GM19035 (cell line): ENCODE data around the gene SLC13A5.

ENCODE experiments used
- ATAC-seq: cut with Tn5 transposase; IDR thresholded peaks from one replicate; pipeline ENCODE4 v1.9.1; 2021; ENCODE audit not compliant: unreplicated experiment

Gene SLC13A5

DNA sequence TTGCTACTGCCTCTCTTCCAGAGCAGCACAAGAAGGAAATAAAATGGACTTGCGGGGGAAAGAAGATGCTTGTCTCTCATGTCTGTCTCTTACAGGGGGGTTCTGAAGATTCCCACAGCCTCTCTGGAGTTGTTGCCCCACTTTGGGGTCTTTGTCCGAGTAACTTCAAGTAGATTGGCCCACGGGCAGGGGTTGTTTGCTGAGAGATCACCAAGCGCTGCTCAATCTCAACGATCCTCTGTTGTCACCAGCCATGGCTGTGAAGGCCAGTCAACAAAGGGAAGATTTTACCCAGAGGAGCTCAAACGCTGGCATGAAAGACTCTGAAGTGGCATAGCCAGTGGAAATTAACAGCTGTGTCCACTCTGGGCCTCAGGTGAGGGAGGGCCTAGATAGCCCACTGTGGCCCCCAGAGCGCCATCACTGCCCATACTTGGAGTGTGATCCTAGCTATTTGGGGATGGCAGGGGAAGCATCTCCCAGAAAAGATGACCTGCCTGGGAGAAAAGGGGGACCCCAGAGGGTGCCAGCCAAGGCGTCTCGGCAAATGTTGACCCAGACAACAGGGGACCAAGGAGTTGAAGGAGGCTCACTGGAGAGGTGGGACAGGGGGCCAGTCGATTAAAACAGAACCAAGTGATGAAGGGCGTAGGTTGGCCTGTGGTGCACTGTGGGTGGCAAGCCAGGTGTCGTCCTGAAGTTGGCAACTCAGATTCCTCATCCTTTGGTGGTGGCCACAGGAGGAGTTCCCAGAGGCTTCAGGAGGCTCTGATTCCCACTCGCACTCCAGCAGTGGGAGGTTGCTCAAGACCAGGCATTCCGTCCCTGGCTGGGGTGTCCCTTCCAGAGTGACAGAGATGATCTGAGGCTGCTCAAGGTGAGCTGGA, 28.0 kb downstream of the SLC13A5 start:
- no peak for ATAC-seq

DNA sequence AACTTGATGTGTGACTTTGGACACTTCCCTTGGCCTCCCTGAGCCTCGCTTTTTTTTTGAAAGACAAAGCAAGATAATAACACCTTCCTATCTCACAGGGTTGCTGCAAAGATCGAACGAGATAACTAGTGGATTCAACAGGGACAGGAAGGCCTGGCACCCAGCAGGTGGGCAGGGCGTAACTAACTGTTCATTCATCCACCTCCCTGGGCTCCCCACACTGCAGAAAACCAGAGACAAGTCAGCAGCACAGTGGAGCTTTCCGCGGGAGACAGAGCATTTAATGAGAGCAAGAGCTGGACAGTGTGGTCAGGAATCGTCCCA, 28.7 kb downstream of the SLC13A5 start:
- no peak for ATAC-seq

GRCh38 chr17:6683730-6684459, 29.3 kb downstream of the SLC13A5 start:
- no peak for ATAC-seq

- ATAC-seq, result no peak
Observed at GRCh38 chr17:6683081-6683684, 30.0 kb downstream of the SLC13A5 start.

- no peak for ATAC-seq
Observed at GRCh38 chr17:6682339-6682738, 30.8 kb downstream of the SLC13A5 start.

GRCh38 chr17:6681671-6682070, 31.5 kb downstream of the SLC13A5 start:
- no peak for ATAC-seq

- ATAC-seq, result no peak
Observed at GRCh38 chr17:6681176-6681575, 32.0 kb downstream of the SLC13A5 start.

DNA sequence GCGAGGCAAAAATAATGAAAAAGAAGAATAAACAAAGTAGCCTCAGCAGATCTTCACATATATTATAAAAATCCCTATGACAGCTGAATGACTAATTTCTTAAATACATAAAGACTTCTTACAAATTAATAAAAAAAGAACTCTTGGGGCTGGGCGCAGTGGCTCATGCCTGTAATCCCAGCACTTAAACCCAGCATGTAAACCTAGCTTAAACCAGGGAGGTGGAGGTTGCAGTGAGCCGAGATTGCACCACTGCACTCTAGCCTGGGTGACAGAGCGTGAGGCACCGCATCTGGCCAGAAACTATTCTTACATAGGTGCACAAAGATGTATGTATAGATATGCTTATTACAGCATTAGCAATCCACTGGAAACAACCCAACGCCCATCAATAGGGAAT, 33.9 kb downstream of the SLC13A5 start:
- no peak for ATAC-seq

DNA sequence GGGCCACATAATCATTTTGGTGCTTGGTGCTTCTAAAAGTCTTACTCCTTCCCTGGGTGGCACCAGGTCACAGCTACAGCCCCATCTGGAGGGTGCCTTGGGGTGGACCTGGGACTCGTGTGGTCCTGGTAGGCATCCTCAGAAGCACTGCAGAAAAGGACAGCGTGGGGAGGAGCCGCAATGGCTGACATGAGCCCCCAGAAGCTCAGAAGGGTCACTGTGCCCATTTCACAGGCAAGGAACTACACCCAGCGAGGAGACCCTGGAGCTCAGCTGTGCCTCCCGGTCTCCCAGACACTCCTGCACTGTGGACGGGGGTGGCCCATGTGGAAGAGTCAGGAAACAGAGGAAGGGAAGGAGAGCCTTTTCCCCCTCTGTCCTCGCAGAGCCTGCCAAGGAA, 35.2 kb downstream of the SLC13A5 start:
- ATAC-seq, result no peak

DNA sequence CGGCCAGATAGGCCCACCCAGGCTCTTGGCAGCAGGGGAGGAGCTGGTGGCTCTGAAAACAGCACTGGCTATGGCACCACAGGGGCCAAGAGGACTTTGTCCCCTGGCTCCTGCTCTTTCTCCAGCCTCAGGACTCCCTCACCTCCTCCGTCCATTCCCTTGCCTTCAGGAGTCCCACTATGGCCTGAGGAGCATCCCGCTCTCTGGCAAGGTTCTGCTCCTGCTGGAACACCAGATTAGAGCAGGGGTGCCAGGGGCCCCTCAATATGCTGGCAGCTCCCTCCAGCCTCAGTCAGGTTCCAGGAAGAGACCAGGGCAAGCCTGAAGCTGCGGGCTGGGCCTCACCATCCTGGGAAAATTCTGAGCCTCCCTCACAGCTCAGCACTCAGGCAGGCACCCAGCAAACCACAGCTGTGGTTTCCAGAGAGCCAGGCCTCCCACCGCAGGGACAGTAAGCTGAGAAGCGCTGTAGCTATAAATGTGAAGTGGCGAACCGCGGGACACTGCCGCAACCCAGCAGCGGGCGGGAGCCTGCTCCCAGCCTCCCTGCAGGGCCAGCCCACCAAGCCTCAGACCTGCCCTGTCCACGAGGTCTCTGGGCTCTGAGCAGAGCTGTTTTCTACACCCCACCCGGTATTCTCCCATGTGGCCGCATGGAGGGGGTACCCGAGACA, 35.9 kb downstream of the SLC13A5 start:
- ATAC-seq, result no peak

DNA sequence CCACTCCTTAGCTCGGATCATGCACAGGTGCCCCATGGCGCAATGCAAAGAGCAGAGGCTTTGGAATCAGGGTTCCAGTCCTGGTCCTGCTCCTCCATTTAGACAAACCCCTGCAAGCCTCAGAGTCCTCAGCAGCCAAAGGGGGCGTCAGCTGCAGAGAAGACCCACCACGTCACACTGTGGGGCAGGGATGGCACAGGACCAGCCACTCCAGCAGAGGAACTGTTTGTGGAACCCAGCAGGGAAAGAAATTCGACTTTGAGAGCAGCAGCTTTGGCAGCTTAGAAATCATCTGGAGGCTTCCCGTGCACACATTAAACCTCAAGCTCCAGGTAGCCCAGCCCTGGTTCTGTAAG, 36.4 kb downstream of the SLC13A5 start:
- no peak for ATAC-seq

DNA sequence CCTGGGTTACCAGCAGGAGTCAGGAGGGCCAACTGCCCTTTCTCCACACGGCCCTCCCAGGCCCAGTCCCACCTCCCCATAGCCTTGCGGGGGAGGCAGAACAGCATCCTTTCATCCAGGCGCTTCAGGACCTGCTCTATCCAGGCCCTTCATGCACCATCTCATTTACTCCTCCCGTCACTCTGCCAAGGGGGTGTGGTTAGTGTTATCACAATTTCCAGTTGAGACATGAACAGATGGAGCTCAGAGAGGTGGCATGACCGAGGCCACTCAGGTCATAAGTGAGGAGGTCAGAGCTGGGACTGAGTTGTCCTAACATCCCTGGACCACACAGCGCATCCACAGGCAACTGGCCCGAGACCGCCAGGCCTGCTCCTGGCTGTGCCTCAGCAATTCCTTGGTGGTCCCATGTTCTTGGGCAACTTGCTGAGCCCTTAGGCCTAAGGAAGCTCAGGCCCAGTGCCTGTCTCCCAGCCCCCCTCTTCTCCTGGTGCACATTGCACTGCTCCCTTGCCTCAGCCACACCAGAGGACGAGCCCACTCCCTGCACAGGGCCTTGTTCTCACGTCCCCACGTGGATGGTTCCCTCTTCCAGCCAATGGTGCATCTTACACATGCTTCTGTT, 37.9 kb downstream of the SLC13A5 start:
- no peak for ATAC-seq

- no peak for ATAC-seq
Observed at GRCh38 chr17:6674586-6674985, 38.6 kb downstream of the SLC13A5 start.

DNA sequence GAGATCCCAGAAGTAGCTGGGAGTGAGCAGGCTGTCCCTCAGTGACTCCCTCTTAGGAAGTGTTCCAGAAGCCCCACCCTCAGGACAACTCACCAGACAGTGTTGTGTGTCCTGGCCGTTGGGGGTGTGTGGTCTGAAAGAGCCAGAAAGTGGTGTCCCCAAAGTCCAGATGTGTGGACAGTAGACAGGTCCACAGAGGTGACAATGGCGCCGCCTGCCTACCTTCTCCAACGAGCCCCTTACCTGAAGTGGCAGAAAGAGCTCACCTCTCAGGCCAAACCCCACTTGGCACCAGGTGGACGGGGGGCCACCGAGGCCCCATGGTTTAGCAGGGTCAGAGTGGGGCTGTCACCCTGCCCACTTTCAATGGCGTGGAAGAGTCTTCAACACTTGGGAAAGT, 41.7 kb downstream of the SLC13A5 start:
- no peak for ATAC-seq

- no peak for ATAC-seq
Observed at GRCh38 chr17:6670999-6671398, 42.2 kb downstream of the SLC13A5 start.

- no peak for ATAC-seq
Observed at GRCh38 chr17:6670571-6670970, 42.6 kb downstream of the SLC13A5 start.

GRCh38 chr17:6669479-6670212, 43.5 kb downstream of the SLC13A5 start:
- ATAC-seq, result no peak

GRCh38 chr17:6668727-6669425, 44.3 kb downstream of the SLC13A5 start:
- no peak for ATAC-seq

DNA sequence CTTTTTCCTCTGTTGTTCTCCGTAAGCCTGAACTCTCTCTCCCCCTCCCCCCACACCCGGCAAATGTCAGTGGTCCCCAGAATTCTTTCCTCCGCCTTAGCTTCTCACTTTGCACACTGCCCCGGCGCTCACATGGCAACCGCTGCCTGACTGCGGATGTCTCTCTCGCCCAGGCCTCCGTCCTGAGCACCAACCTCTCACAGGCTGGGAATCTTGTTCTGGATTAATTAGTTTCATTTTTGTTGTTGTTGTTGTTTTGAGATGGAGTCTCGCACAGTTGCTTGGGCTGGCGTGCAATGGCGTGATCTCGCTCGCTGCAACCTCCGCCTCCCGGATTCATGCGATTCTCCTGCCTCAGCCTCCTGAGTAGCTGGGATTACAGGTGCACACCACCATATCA, 45.0 kb downstream of the SLC13A5 start:
- no peak for ATAC-seq

DNA sequence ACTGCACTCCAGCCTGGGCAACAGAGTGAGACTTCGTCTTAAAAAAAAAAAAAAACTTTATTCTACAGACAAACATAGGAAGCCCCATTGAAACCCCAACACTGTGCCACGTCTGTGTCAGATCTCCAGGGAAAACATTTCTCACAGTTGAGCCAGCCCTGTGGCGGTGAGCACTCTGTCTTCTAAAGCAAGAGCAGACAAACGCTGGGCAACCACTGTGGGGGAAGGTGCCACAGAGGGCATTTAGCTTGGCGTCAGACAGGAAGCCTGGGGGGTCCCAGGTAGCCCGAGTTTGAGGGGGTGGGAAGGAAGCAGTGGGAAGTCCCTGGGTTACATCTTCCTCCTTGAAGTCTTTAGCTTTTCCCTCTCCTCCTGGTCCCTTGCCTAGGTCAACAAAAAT, 45.7 kb downstream of the SLC13A5 start:
- ATAC-seq, result no peak
